HEK293T (cell line): ENCODE measurements around the gene SCRN1.

Source experiments
- ARNT ChIP-seq: fragments of 450-650 bp; IDR thresholded peaks from 2 replicates; pipeline ENCODE4 v1.6.1; 2017; ENCODE audit warnings: mild to moderate bottlenecking
- BHLHE40 ChIP-seq: fragments of 450-650 bp; IDR thresholded peaks from 2 replicates; pipeline ENCODE4 v1.6.1; 2016; ENCODE audit warnings: mild to moderate bottlenecking, moderate library complexity, borderline replicate concordance
- CTBP1 ChIP-seq: fragments of 450-650 bp; IDR thresholded peaks from 2 replicates; pipeline ENCODE4 v1.6.1; 2016; ENCODE audit warnings: borderline replicate concordance
- ELF4 ChIP-seq: fragments of 450-650 bp; IDR thresholded peaks from 2 replicates; pipeline ENCODE4 v1.6.1; 2017; ENCODE audit warnings: antibody characterized with exemption
- FOXA1 ChIP-seq: fragments of 450-650 bp; IDR thresholded peaks from 2 replicates; pipeline ENCODE4 v1.6.1; 2016; ENCODE audit warnings: mild to moderate bottlenecking
- FOXK2 ChIP-seq: fragments of 450-650 bp; IDR thresholded peaks from 2 replicates; pipeline ENCODE4 v1.6.1; 2016; ENCODE audit warnings: mild to moderate bottlenecking
- FOXM1 ChIP-seq: fragments of 450-650 bp; IDR thresholded peaks from 2 replicates; pipeline ENCODE4 v1.6.1; 2017; ENCODE audit warnings: mild to moderate bottlenecking, borderline replicate concordance
- HDGF ChIP-seq: fragments of 450-650 bp; IDR thresholded peaks from 2 replicates; pipeline ENCODE4 v1.6.1; 2017; ENCODE audit warnings: antibody characterized with exemption, borderline replicate concordance
- L3MBTL2 ChIP-seq: fragments of 450-650 bp; conservative IDR thresholded peaks from 2 replicates; pipeline ENCODE4 v1.6.1; 2016; ENCODE audit warnings: mild to moderate bottlenecking
- NFRKB ChIP-seq: fragments of 450-650 bp; IDR thresholded peaks from 2 replicates; pipeline ENCODE4 v1.6.1; 2016; ENCODE audit warnings: mild to moderate bottlenecking, moderate library complexity
- SP1 ChIP-seq: fragments of 450-650 bp; IDR thresholded peaks from 2 replicates; pipeline ENCODE4 v1.6.1; 2017
- SUZ12 ChIP-seq: fragments of 450-650 bp; IDR thresholded peaks from 2 replicates; pipeline ENCODE4 v1.6.1; 2016; ENCODE audit warnings: mild to moderate bottlenecking
- TARDBP ChIP-seq: fragments of 450-650 bp; IDR thresholded peaks from 2 replicates; pipeline ENCODE4 v1.6.1; 2016

DNA sequence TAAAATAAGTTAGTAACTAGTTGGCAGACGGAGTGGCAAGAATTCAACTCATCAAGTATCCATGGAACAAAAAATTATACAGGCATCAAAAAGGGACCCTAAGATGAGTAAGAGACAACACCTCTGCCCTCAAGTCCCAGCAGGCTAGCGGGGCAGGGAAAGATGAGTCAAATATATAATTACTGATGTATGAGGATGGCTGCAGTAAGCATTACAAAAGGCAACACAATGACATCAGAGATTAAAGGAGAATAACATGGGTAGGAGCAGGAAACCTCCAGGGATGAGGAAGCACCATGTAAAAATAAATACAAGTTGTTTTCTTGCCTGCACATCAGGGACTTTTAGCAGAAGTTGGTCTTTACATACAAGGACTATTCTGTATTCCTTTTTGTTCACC is 49.4 kb downstream of the SCRN1 start:
- no peak for TF ChIP-seq ARNT
- no peak for TF ChIP-seq L3MBTL2
- TF ChIP-seq SP1 = no peak
- no peak for TF ChIP-seq FOXA1
- no peak for TF ChIP-seq FOXK2
- TF ChIP-seq TARDBP = no peak
- no peak for TF ChIP-seq FOXM1
- no peak for TF ChIP-seq SUZ12
- no peak for TF ChIP-seq BHLHE40
- TF ChIP-seq ELF4 = no peak
- TF ChIP-seq NFRKB = no peak
- TF ChIP-seq HDGF = no peak
- TF ChIP-seq CTBP1 = no peak
